Kidney epithelial cell (primary cell): Measurements from ENCODE around the gene NECAB2. TPM values are rescaled to one million over a fixed set of nuclear protein-coding genes. Genes with fewer than 3 reads are reported as not detected.

Source experiments
- DNase-seq: peaks from one replicate; pipeline ENCODE4 v3.0.0-alpha.2; 2010; ENCODE audit warnings: low read depth
- H3K27me3 ChIP-seq: 2 replicates; pipeline ENCODE4 v1.6.0; 2011; ENCODE audit warnings: low read length; ENCODE audit not compliant: control insufficient read depth, insufficient read depth
- H3K36me3 ChIP-seq: 2 replicates; pipeline ENCODE4 v1.5.1; 2011; ENCODE audit warnings: low read length; ENCODE audit not compliant: control insufficient read depth, insufficient read depth
- H3K4me3 ChIP-seq: 2 replicates; pipeline ENCODE4 v1.5.1; 2011; ENCODE audit warnings: low read depth, mild to moderate bottlenecking, control low read depth, low read length
- CTCF ChIP-seq: IDR thresholded peaks from 2 replicates; pipeline ENCODE4 v1.5.1; 2011; ENCODE audit warnings: mild to moderate bottlenecking, moderate library complexity, low read length, control low read depth, inconsistent platforms; ENCODE audit not compliant: insufficient read depth, poor library complexity, severe bottlenecking
- total RNA-seq: library from RNA; depleted of rRNA; stranded (reverse); fragments of >200 nt; gene quantifications from 2 replicates; pipeline ENCODE4 v1.2.3, GENCODE V29; 2015

Gene NECAB2
- total RNA-seq, 1 donor from 2014 or later = not detected

GRCh38 chr16:83935005-83935857 lies 32.8 kb upstream of the NECAB2 start:
- Histone ChIP-seq H3K4me3 (no peak overlapping the region), H3K27me3 (peaks cover 9% of the 10 kb centered on the region), H3K36me3 (no peaks in the 10 kb centered on the region)
- TF ChIP-seq CTCF = no peak
- no peak for DNase-seq

GRCh38 chr16:83935858-83936255 lies 32.2 kb upstream of the NECAB2 start:
- Histone ChIP-seq H3K27me3 (peaks cover 12% of the 10 kb centered on the region), H3K36me3 (no peaks in the 10 kb centered on the region), H3K4me3 (no peak overlapping the region)
- DNase-seq = no peak
- TF ChIP-seq CTCF = no peak

- H3K4me3 ChIP-seq = no peak overlapping the region
- no peak for TF ChIP-seq CTCF
- H3K36me3 ChIP-seq = no peaks in the 10 kb centered on the region
- H3K27me3 ChIP-seq = peaks cover 12% of the 10 kb centered on the region
- DNase-seq = no peak
These were observed 31.4 kb upstream of the NECAB2 start for GRCh38 chr16:83936581-83937165.

GRCh38 chr16:83937267-83937666 lies 30.8 kb upstream of the NECAB2 start:
- H3K4me3 ChIP-seq = no peak overlapping the region
- peaks cover 12% of the 10 kb centered on the region for H3K27me3 ChIP-seq
- no peak for DNase-seq
- TF ChIP-seq CTCF = no peak
- H3K36me3 ChIP-seq = no peaks in the 10 kb centered on the region

GRCh38 chr16:83937922-83938885 lies 29.8 kb upstream of the NECAB2 start:
- Histone ChIP-seq H3K4me3 (no peak overlapping the region), H3K36me3 (no peaks in the 10 kb centered on the region), H3K27me3 (peaks cover 6% of the 10 kb centered on the region)
- DNase-seq = no peak
- TF ChIP-seq CTCF = no peak
